IMR-90 (cell line): Measurements from ENCODE around the gene EPB41L2. TPM values are rescaled to one million over a fixed set of nuclear protein-coding genes. Genes with fewer than 3 reads are reported as not detected.

ENCODE experiments used
- ATAC-seq: fragments of 200-7000 bp; cut with Tn5 transposase; 2 replicates; pipeline ENCODE4 v1.9.1; 2020; ENCODE audit warnings: low read depth, mild to moderate bottlenecking, moderate library complexity
- BruUV-seq: library from RNA; stranded (reverse); fragments of 400-500 nt; replicated peaks from 2 replicates; lab custom pipeline; 2021; lab: Mats Ljungman, UMichigan
- CTCF ChIA-PET: fragments of 300-600 bp; formaldehyde crosslinking; extraction: SDS; loops from one replicate; lab custom pipeline; 2021; ENCODE audit warnings: antibody characterized with exemption; lab: Yijun Ruan, JAX
- POLR2A ChIA-PET: fragments of 300-600 bp; sonication (Branson Sonifier 250); formaldehyde crosslinking; loops from one replicate; lab custom pipeline; 2022; ENCODE audit warnings: antibody characterized with exemption; ENCODE audit not compliant: unreplicated experiment; lab: Charles Lee
- DNase-seq: peaks from one replicate; pipeline ENCODE4 v3.0.0; 2013
- H2AFZ ChIP-seq: replicated peaks from 2 replicates; pipeline ENCODE3; 2013; ENCODE audit warnings: low read length, mild to moderate bottlenecking; ENCODE audit not compliant: poor library complexity
- H2AK5ac ChIP-seq: 2 replicates; pipeline ENCODE4 v1.6.1; 2013; ENCODE audit warnings: low read depth, low read length, inconsistent platforms
- H2AK9ac ChIP-seq: replicated peaks from 2 replicates; pipeline ENCODE3; 2013; ENCODE audit warnings: mild to moderate bottlenecking, low read depth, low read length, moderate library complexity; ENCODE audit not compliant: poor library complexity
- H2BK120ac ChIP-seq: 2 replicates; pipeline ENCODE4 v1.6.1; 2013; ENCODE audit warnings: low read depth, low read length, inconsistent platforms
- H2BK15ac ChIP-seq: 3 replicates; pipeline ENCODE4 v1.6.1; 2013; ENCODE audit warnings: low read depth, low read length, inconsistent platforms
- H2BK20ac ChIP-seq: 2 replicates; pipeline ENCODE4 v1.6.1; 2013; ENCODE audit warnings: low read depth, mild to moderate bottlenecking, inconsistent platforms, low read length, moderate library complexity
- H2BK5ac ChIP-seq: 2 replicates; pipeline ENCODE4 v1.6.1; 2013; ENCODE audit warnings: mild to moderate bottlenecking, low read depth, low read length, inconsistent platforms; ENCODE audit not compliant: poor library complexity, severe bottlenecking
- H3K14ac ChIP-seq: replicated peaks from 2 replicates; pipeline ENCODE4 v1.6.1; 2013; ENCODE audit warnings: low read depth, low read length, inconsistent platforms
- H3K18ac ChIP-seq: 2 replicates; pipeline ENCODE4 v1.6.1; 2013; ENCODE audit warnings: low read depth, low read length, control low read depth
- H3K23ac ChIP-seq: 2 replicates; pipeline ENCODE4 v1.6.1; 2013; ENCODE audit warnings: low read depth, low read length, inconsistent platforms
- H3K27ac ChIP-seq: 2 replicates; pipeline ENCODE4 v1.5.1; 2013; ENCODE audit warnings: mild to moderate bottlenecking, control low read depth, low read length; ENCODE audit not compliant: insufficient read depth
- H3K27me3 ChIP-seq: 2 replicates; pipeline ENCODE4 v1.6.1; 2013; ENCODE audit warnings: low read length; ENCODE audit not compliant: control insufficient read depth, insufficient read depth
- H3K36me3 ChIP-seq: 2 replicates; pipeline ENCODE4 v1.6.1; 2013; ENCODE audit warnings: low read length, mixed read lengths; ENCODE audit not compliant: control insufficient read depth, insufficient read depth
- H3K4ac ChIP-seq: 2 replicates; pipeline ENCODE4 v1.6.1; 2013; ENCODE audit warnings: low read depth, low read length, inconsistent platforms
- H3K4me1 ChIP-seq: 2 replicates; pipeline ENCODE4 v1.6.1; 2013; ENCODE audit warnings: low read length, mixed read lengths; ENCODE audit not compliant: control insufficient read depth, insufficient read depth
- H3K4me2 ChIP-seq: 2 replicates; pipeline ENCODE4 v1.6.1; 2013; ENCODE audit warnings: low read depth, mild to moderate bottlenecking, control low read depth, low read length, moderate library complexity
- H3K4me3 ChIP-seq: 2 replicates; pipeline ENCODE4 v1.5.1; 2013; ENCODE audit warnings: low read depth, mild to moderate bottlenecking, control low read depth, low read length, moderate library complexity; ENCODE audit not compliant: insufficient read depth
- H3K56ac ChIP-seq: 2 replicates; pipeline ENCODE4 v1.6.1; 2013; ENCODE audit warnings: low read length, inconsistent platforms; ENCODE audit not compliant: insufficient read depth; ENCODE audit errors: extremely low read depth
- H3K79me1 ChIP-seq, 2 experiments: 2 replicates each; pipeline ENCODE4 v1.6.1; 2013; ENCODE audit warnings: low read length in 2 of 2, inconsistent platforms in 1 of 2, low read depth in 1 of 2
- H3K9ac ChIP-seq: 2 replicates; pipeline ENCODE4 v1.6.1; 2013; ENCODE audit warnings: low read depth, low read length, control low read depth
- H3K9me1 ChIP-seq: 2 replicates; pipeline ENCODE4 v1.6.1; 2013; ENCODE audit warnings: low read length, inconsistent platforms; ENCODE audit not compliant: insufficient read depth
- H3K9me3 ChIP-seq: 2 replicates; pipeline ENCODE4 v1.6.1; 2013; ENCODE audit warnings: low read length; ENCODE audit not compliant: control insufficient read depth, insufficient read depth
- H4K20me1 ChIP-seq: 2 replicates; pipeline ENCODE4 v1.6.1; 2013; ENCODE audit warnings: low read length, inconsistent platforms; ENCODE audit not compliant: insufficient read depth
- H4K5ac ChIP-seq: 2 replicates; pipeline ENCODE4 v1.6.1; 2013; ENCODE audit warnings: mild to moderate bottlenecking, low read depth, low read length, control low read depth
- H4K8ac ChIP-seq, 2 experiments: 2 replicates each; pipeline ENCODE4 v1.6.1; 2013; ENCODE audit warnings: low read depth in 2 of 2, low read length in 2 of 2, control low read depth in 1 of 2, inconsistent platforms in 1 of 2
- H4K91ac ChIP-seq: 2 replicates; pipeline ENCODE4 v1.6.1; 2013; ENCODE audit warnings: low read depth, low read length, inconsistent platforms; ENCODE audit not compliant: insufficient read depth
- BHLHE40 ChIP-seq: fragments of 150-350 bp; IDR thresholded peaks from 2 replicates; pipeline ENCODE4 v1.6.1; 2016; ENCODE audit warnings: mild to moderate bottlenecking, low read depth, low read length
- CEBPB ChIP-seq: IDR thresholded peaks from 2 replicates; pipeline ENCODE4 v1.6.1; 2012; ENCODE audit warnings: low read depth, low read length, improper control_type of control experiment
- CHD1 ChIP-seq: IDR thresholded peaks from 2 replicates; pipeline ENCODE4 v1.6.1; 2012; ENCODE audit warnings: low read depth, low read length, improper control_type of control experiment
- MAFK ChIP-seq: IDR thresholded peaks from 2 replicates; pipeline ENCODE4 v1.6.1; 2012; ENCODE audit warnings: low read depth, low read length, improper control_type of control experiment
- MAZ ChIP-seq: IDR thresholded peaks from 2 replicates; pipeline ENCODE4 v1.6.1; 2012; ENCODE audit warnings: low read depth, mild to moderate bottlenecking, low read length, improper control_type of control experiment, moderate library complexity, borderline replicate concordance
- MXI1 ChIP-seq: IDR thresholded peaks from 2 replicates; pipeline ENCODE4 v1.6.1; 2012; ENCODE audit warnings: low read depth, mild to moderate bottlenecking, low read length, moderate library complexity, borderline replicate concordance
- NFE2L2 ChIP-seq: fragments of 150-350 bp; IDR thresholded peaks from 2 replicates; pipeline ENCODE4 v1.6.1; 2016; ENCODE audit warnings: low read depth, mild to moderate bottlenecking, low read length
- POLR2A ChIP-seq: IDR thresholded peaks from 2 replicates; pipeline ENCODE4 v1.6.1; 2012; ENCODE audit warnings: mild to moderate bottlenecking, low read depth, low read length
- RAD21 ChIP-seq: IDR thresholded peaks from 2 replicates; pipeline ENCODE4 v1.6.1; 2012; ENCODE audit warnings: low read length, improper control_type of control experiment
- RCOR1 ChIP-seq: IDR thresholded peaks from 2 replicates; pipeline ENCODE4 v1.6.1; 2012; ENCODE audit warnings: mild to moderate bottlenecking, low read length, improper control_type of control experiment; ENCODE audit not compliant: insufficient replicate concordance
- RFX5 ChIP-seq: IDR thresholded peaks from 2 replicates; pipeline ENCODE4 v1.8.0; 2012; ENCODE audit warnings: low read depth, mild to moderate bottlenecking, low read length, moderate library complexity
- SMC3 ChIP-seq: fragments of 150-350 bp; IDR thresholded peaks from 2 replicates; pipeline ENCODE4 v1.6.1; 2016; ENCODE audit warnings: low read depth, mild to moderate bottlenecking, antibody characterized with exemption, low read length, moderate library complexity
- WGBS, 2 experiments: methylation state at CpG; one replicate each; pipeline versions ENCODE4 v1.1.5 to v1.1.7; 2013; ENCODE audit warnings: missing lambda C conversion rate in 2 of 2; ENCODE audit not compliant: insufficient read length in 1 of 2; ENCODE audit errors: extremely low coverage in 2 of 2; 5-methylcytosine and 5-hydroxymethylcytosine counted together
- dilution Hi-C: fragments of 300-500 bp; cut with HindIII; formaldehyde crosslinking; loops from one replicate; pipeline ENCODE4 v1.14.3; 2018; ENCODE audit warnings: low sequenced_read_pairs; ENCODE audit not compliant: unreplicated experiment
- in situ Hi-C: fragments of 300-500 bp; cut with MboI; formaldehyde crosslinking; loops from 3 replicates; pipeline ENCODE4 v1.14.3; 2019; ENCODE audit warnings: low sequenced_read_pairs, inconsistent platforms, mixed read lengths
- intact Hi-C: fragments of 100-400 bp; cut with micrococcal nuclease; formaldehyde crosslinking; loops from 2 replicates; pipeline ENCODE4 v1.10.0; 2022
- polyA plus RNA-seq, 3 experiments: library from polyadenylated mRNA; depleted of rRNA; stranded (reverse); fragments of >200 nt; gene quantifications; 2 replicates each; pipeline ENCODE4 v1.2.3, GENCODE V29; 2012; ENCODE audit warnings: low replicate concordance in 1 of 3
- total RNA-seq: library from RNA; depleted of rRNA; stranded (reverse); fragments of >200 nt; gene quantifications from 2 replicates; pipeline ENCODE4 v1.2.3, GENCODE V29; 2012
- TF ChIP-seq, protein P1 (sequence below): fragments of 150-350 bp; IDR thresholded peaks from 2 replicates; pipeline ENCODE4 v1.6.1; 2017; ENCODE audit warnings: mild to moderate bottlenecking, antibody characterized with exemption, low read length, low read depth
- TF ChIP-seq, protein P2 (sequence below): conservative IDR thresholded peaks from 2 replicates; pipeline ENCODE4 v1.5.1; 2012; ENCODE audit warnings: mild to moderate bottlenecking, low read depth, low read length, improper control_type of control experiment
- TF ChIP-seq, protein P3 (sequence below): fragments of 150-350 bp; IDR thresholded peaks from 2 replicates; pipeline ENCODE4 v1.6.1; 2016; ENCODE audit warnings: low read depth, mild to moderate bottlenecking, low read length, moderate library complexity, borderline replicate concordance

EPB41L2 gene
- total and polyA plus RNA-seq, 2 of the 4 experiments (the other 2 are of a cell fraction), result 85.7 to 99.8 TPM

DNA sequence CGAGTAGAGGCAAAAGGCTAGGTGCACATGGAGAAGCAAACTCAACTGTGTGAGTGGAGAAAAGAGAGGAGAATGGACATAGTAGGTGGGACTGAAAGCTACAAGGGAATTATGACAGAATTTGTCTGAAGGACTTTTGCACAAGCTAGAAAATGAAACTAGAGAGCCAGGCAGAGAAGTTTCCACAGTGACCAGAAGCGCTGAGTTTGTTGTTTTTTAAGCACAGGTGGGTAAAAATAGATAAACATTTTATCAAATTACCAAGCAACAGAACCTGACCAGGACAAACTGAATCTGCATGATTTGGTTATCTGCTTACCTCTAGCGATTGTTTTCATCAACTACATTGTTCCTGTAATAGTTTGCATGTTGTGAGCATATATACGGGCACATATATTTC, 197.3 kb downstream of the EPB41L2 start:
- no peak overlapping the region for H3K14ac ChIP-seq
- TF ChIP-seq MAFK (no peak), CHD1 (no peak), RCOR1 (no peak), MAZ (no peak), POLR2A (no peak), CEBPB (no peak), SMC3 (no peak), RAD21 (no peak), MXI1 (no peak), RFX5 (no peak), BHLHE40 (no peak), NFE2L2 (no peak)
- TF ChIP-seq, protein P1, sequence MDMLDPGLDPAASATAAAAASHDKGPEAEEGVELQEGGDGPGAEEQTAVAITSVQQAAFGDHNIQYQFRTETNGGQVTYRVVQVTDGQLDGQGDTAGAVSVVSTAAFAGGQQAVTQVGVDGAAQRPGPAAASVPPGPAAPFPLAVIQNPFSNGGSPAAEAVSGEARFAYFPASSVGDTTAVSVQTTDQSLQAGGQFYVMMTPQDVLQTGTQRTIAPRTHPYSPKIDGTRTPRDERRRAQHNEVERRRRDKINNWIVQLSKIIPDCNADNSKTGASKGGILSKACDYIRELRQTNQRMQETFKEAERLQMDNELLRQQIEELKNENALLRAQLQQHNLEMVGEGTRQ, result no peak
- TF ChIP-seq, protein P2, sequence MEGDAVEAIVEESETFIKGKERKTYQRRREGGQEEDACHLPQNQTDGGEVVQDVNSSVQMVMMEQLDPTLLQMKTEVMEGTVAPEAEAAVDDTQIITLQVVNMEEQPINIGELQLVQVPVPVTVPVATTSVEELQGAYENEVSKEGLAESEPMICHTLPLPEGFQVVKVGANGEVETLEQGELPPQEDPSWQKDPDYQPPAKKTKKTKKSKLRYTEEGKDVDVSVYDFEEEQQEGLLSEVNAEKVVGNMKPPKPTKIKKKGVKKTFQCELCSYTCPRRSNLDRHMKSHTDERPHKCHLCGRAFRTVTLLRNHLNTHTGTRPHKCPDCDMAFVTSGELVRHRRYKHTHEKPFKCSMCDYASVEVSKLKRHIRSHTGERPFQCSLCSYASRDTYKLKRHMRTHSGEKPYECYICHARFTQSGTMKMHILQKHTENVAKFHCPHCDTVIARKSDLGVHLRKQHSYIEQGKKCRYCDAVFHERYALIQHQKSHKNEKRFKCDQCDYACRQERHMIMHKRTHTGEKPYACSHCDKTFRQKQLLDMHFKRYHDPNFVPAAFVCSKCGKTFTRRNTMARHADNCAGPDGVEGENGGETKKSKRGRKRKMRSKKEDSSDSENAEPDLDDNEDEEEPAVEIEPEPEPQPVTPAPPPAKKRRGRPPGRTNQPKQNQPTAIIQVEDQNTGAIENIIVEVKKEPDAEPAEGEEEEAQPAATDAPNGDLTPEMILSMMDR, result no peak
- TF ChIP-seq, protein P3, sequence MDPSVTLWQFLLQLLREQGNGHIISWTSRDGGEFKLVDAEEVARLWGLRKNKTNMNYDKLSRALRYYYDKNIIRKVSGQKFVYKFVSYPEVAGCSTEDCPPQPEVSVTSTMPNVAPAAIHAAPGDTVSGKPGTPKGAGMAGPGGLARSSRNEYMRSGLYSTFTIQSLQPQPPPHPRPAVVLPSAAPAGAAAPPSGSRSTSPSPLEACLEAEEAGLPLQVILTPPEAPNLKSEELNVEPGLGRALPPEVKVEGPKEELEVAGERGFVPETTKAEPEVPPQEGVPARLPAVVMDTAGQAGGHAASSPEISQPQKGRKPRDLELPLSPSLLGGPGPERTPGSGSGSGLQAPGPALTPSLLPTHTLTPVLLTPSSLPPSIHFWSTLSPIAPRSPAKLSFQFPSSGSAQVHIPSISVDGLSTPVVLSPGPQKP, result no peak
- H3K4me1 ChIP-seq, result no peaks in the 10 kb centered on the region
- dilution Hi-C loops, result no loop called here
- POLR2A ChIA-PET, result no interaction called here
- no peak overlapping the region for H3K4me3 ChIP-seq
- no peak overlapping the region for H4K8ac ChIP-seq
- H3K4ac ChIP-seq, result no peak overlapping the region
- no peaks in the 10 kb centered on the region for H3K9me3 ChIP-seq
- no peak overlapping the region for H2AFZ ChIP-seq
- H3K56ac ChIP-seq, result no peak overlapping the region
- H3K79me1 ChIP-seq, result peaks cover 5 to 14% of the 10 kb centered on the region in 2 experiments; a peak in 2 of 4 replicates
- no peak overlapping the region for H2BK15ac ChIP-seq
- no peak overlapping the region for H2BK5ac ChIP-seq
- peaks cover 35% of the 10 kb centered on the region for H3K36me3 ChIP-seq
- H3K9ac ChIP-seq, result no peak overlapping the region
- peaks cover 4% of the 10 kb centered on the region; the same call in 1 of the 2 replicates for H3K9me1 ChIP-seq
- H2BK120ac ChIP-seq, result no peak overlapping the region
- H3K23ac ChIP-seq, result no peak overlapping the region
- H4K20me1 ChIP-seq, result no peaks in the 10 kb centered on the region
- in situ Hi-C loops, result no loop called here
- no peak overlapping the region for H4K91ac ChIP-seq
- H2AK9ac ChIP-seq, result no peak overlapping the region
- BruUV-seq, result no TSS peak
- WGBS, 2 experiments, result 100% methylated on average over 1 of the region's 4 CpGs; no CpG with 5 or more reads in 1 of the 2 experiments
- H3K27ac ChIP-seq, result no peak overlapping the region
- CTCF ChIA-PET, result interaction anchor here (0.6 kb wide), 1 partner anchor 34 kb away, joined by 5 read pairs; no protein-coding TSS in a partner anchor
- no peak for DNase-seq
- no peak overlapping the region for H2BK20ac ChIP-seq
- H4K5ac ChIP-seq, result no peak overlapping the region
- intact Hi-C loops, result no loop called here
- H3K27me3 ChIP-seq, result no peaks in the 10 kb centered on the region
- no peak overlapping the region for H2AK5ac ChIP-seq
- ATAC-seq, result no peak
- H3K18ac ChIP-seq, result no peak overlapping the region
- H3K4me2 ChIP-seq, result no peak overlapping the region
